ENCODE results near the gene KIRREL3. TPM values are rescaled to one million over a fixed set of nuclear protein-coding genes. Genes with fewer than 3 reads are reported as not detected.

Gene KIRREL3
- total RNA-seq, 1 donor from 2014 or later: 0.82 TPM

GRCh38 chr11:127013550-127013949, 13.0 kb upstream of the KIRREL3 start:
- peaks cover 20% of the 10 kb centered on the region for H3K27me3 Mint-ChIP-seq (ENCODE audit: low read depth)
- TF ChIP-seq CTCF (conservative IDR thresholded peaks at IDR 0.05): no peak
- no peak for DNase-seq (ENCODE audit: low read depth, low spot score)
- no peaks in the 10 kb centered on the region for H3K36me3 Mint-ChIP-seq (ENCODE audit: low read depth)
- H3K4me3 Mint-ChIP-seq: no peak overlapping the region
- peaks cover 5% of the 10 kb centered on the region for H3K4me1 Mint-ChIP-seq
- H3K27ac Mint-ChIP-seq (ENCODE audit: unreplicated experiment): no peak overlapping the region
- no peaks in the 10 kb centered on the region for H3K9me3 Mint-ChIP-seq

DNA sequence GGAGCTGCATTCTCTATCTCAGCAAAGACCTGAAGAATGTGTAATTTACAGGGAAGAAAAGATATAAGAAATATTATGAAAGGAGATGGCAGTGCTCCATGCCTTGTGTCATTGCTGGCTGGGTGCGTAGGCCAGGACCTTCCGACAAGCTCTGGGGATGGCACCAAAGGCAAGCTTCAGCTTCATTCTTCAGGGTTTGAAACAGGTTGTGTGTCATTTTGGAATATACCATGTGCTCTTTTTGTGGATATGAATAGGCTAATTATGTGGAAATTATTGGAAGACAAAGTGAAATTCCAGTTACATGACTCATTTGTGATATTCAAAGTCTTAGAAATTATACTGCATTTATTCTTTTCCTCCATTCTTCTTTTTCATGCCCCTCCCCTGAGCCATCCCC, 5.7 kb upstream of the KIRREL3 start:
- Mint-ChIP-seq H3K4me1 (peaks cover 14% of the 10 kb centered on the region), H3K9me3 (no peaks in the 10 kb centered on the region), H3K27me3 (ENCODE audit: low read depth) (peaks cover 48% of the 10 kb centered on the region), H3K27ac (ENCODE audit: unreplicated experiment) (no peak overlapping the region), H3K36me3 (ENCODE audit: low read depth) (no peaks in the 10 kb centered on the region), H3K4me3 (no peak overlapping the region)
- DNase-seq (ENCODE audit: low read depth, low spot score): no peak
- no peak for TF ChIP-seq CTCF (conservative IDR thresholded peaks at IDR 0.05)

- Mint-ChIP-seq H3K4me3 (peak overlapping the region; percentile 61), H3K27ac (ENCODE audit: unreplicated experiment) (no peak overlapping the region), H3K4me1 (peaks cover 14% of the 10 kb centered on the region), H3K36me3 (ENCODE audit: low read depth) (no peaks in the 10 kb centered on the region), H3K9me3 (no peaks in the 10 kb centered on the region), H3K27me3 (ENCODE audit: low read depth) (peaks cover 39% of the 10 kb centered on the region)
- DNase-seq (ENCODE audit: low read depth, low spot score): peak; percentile 63
- peak; percentile 59 for TF ChIP-seq CTCF (conservative IDR thresholded peaks at IDR 0.05)
Observed at GRCh38 chr11:127003260-127003981, 2.9 kb upstream of the KIRREL3 start.

- Mint-ChIP-seq H3K4me1 (peaks cover 14% of the 10 kb centered on the region), H3K27me3 (ENCODE audit: low read depth) (peaks cover 39% of the 10 kb centered on the region), H3K4me3 (peak overlapping the region; percentile 61), H3K9me3 (no peaks in the 10 kb centered on the region), H3K36me3 (ENCODE audit: low read depth) (no peaks in the 10 kb centered on the region), H3K27ac (ENCODE audit: unreplicated experiment) (no peak overlapping the region)
- no peak for TF ChIP-seq CTCF (conservative IDR thresholded peaks at IDR 0.05)
- no peak for DNase-seq (ENCODE audit: low read depth, low spot score)
Observed at GRCh38 chr11:127002669-127003259, 2.2 kb upstream of the KIRREL3 start.

DNA sequence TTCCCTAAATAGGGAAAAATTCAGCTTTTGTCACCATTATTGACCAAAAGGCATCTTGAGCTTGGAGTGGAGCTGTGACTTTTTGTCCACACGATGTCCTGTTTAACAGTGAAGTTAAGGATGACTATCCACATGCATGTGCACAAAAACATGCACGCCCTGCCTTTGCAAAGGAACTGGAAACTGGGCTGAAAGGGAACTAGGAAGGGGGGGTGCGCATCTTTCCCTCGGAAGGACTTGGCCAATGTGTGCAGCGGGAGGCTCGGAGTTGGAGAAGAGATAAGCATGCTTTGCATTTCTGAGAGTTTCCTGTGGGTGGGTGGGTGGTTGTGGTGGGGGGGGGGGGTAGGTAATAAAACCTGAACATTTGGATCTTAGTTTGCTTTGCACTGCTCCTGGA, 411 bp upstream of the KIRREL3 start:
- DNase-seq (ENCODE audit: low read depth, low spot score): no peak
- no peaks in the 10 kb centered on the region for H3K36me3 Mint-ChIP-seq (ENCODE audit: low read depth)

More for the DNA sequence above, 411 bp upstream of the KIRREL3 start:
- no peaks in the 10 kb centered on the region for H3K9me3 Mint-ChIP-seq
- H3K4me1 Mint-ChIP-seq: peaks cover 26% of the 10 kb centered on the region
- H3K27me3 Mint-ChIP-seq (ENCODE audit: low read depth): peaks cover 52% of the 10 kb centered on the region
- no peak overlapping the region for H3K4me3 Mint-ChIP-seq
- no peak overlapping the region for H3K27ac Mint-ChIP-seq (ENCODE audit: unreplicated experiment)
- no peak for TF ChIP-seq CTCF (conservative IDR thresholded peaks at IDR 0.05)

Measured in neural crest cell (in vitro differentiated cells).